SK-N-SH (cell line): ENCODE results near the gene APOLD1.

Experiments
- EZH2phosphoT487 ChIP-seq: fragments of 200-600 bp; sonication (generic); IDR thresholded peaks from 2 replicates; pipeline ENCODE4 v1.6.1; 2017; ENCODE audit warnings: low read depth, mixed run types, mild to moderate bottlenecking, antibody characterized with exemption, moderate library complexity, borderline replicate concordance
- MAX ChIP-seq: IDR thresholded peaks from 2 replicates; pipeline ENCODE4 v1.4.0; 2012; ENCODE audit warnings: low read depth
- POLR2AphosphoS5 ChIP-seq: IDR thresholded peaks from 2 replicates; pipeline ENCODE4 v1.6.1; 2012; ENCODE audit warnings: low read depth, low read length
- RFX5 ChIP-seq: IDR thresholded peaks from 2 replicates; pipeline ENCODE4 v1.6.1; 2012; ENCODE audit warnings: mild to moderate bottlenecking, improper control_type of control experiment, low read length
- USF1 ChIP-seq: IDR thresholded peaks from 2 replicates; pipeline ENCODE4 v1.4.0; 2012; ENCODE audit warnings: low read depth, borderline replicate concordance
- YY1 ChIP-seq: IDR thresholded peaks from 2 replicates; pipeline ENCODE4 v1.4.0; 2012; ENCODE audit warnings: low read depth, mild to moderate bottlenecking
- TF ChIP-seq, protein P1 (sequence below): fragments of 200-600 bp; sonication (generic); IDR thresholded peaks from 2 replicates; pipeline ENCODE4 v1.6.1; 2017; ENCODE audit warnings: antibody characterized with exemption, mild to moderate bottlenecking, moderate library complexity

GRCh38 chr12:12744546-12745305 is 40.7 kb upstream of the APOLD1 start:
- TF ChIP-seq, protein P1, sequence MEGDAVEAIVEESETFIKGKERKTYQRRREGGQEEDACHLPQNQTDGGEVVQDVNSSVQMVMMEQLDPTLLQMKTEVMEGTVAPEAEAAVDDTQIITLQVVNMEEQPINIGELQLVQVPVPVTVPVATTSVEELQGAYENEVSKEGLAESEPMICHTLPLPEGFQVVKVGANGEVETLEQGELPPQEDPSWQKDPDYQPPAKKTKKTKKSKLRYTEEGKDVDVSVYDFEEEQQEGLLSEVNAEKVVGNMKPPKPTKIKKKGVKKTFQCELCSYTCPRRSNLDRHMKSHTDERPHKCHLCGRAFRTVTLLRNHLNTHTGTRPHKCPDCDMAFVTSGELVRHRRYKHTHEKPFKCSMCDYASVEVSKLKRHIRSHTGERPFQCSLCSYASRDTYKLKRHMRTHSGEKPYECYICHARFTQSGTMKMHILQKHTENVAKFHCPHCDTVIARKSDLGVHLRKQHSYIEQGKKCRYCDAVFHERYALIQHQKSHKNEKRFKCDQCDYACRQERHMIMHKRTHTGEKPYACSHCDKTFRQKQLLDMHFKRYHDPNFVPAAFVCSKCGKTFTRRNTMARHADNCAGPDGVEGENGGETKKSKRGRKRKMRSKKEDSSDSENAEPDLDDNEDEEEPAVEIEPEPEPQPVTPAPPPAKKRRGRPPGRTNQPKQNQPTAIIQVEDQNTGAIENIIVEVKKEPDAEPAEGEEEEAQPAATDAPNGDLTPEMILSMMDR = no peak
- no peak for TF ChIP-seq RFX5
- no peak for TF ChIP-seq MAX
- TF ChIP-seq POLR2AphosphoS5 = no peak
- no peak for TF ChIP-seq YY1
- no peak for TF ChIP-seq USF1
- TF ChIP-seq EZH2phosphoT487 = no peak
